Liver (tissue), 9 donors: ENCODE data around the gene SLC32A1. TPM values are rescaled to one million over a fixed set of nuclear protein-coding genes. Genes with fewer than 3 reads are reported as not detected.

Source experiments
- DNase-seq: peaks from one replicate; pipeline ENCODE4 v3.0.0-alpha.2; 2017; ENCODE audit warnings: low spot score
- H3K27ac ChIP-seq, 2 donors: one replicate each; pipeline ENCODE4 v1.7.0; 2013; ENCODE audit warnings: inconsistent platforms in 2 of 2, low read length in 2 of 2, control low read depth in 1 of 2, low read depth in 1 of 2, mild to moderate bottlenecking in 1 of 2
- H3K27me3 ChIP-seq, 4 donors: one replicate each; pipeline versions ENCODE4 v1.6.1 to v1.7.0; 2013; ENCODE audit warnings: low read length in 3 of 4, inconsistent platforms in 1 of 4, mild to moderate bottlenecking in 1 of 4, moderate library complexity in 1 of 4; ENCODE audit not compliant: control insufficient read depth in 4 of 4, insufficient read depth in 4 of 4
- H3K36me3 ChIP-seq, 4 donors: one replicate each; pipeline versions ENCODE4 v1.6.1 to v1.7.0; 2013; ENCODE audit warnings: low read length in 3 of 4, mild to moderate bottlenecking in 3 of 4, low read depth in 1 of 4, moderate library complexity in 1 of 4; ENCODE audit not compliant: control insufficient read depth in 4 of 4, insufficient read depth in 3 of 4
- H3K4me1 ChIP-seq, 4 donors: one replicate each; pipeline versions ENCODE4 v1.6.1 to v1.7.0; 2013; ENCODE audit warnings: low read length in 3 of 4, mild to moderate bottlenecking in 3 of 4, moderate library complexity in 1 of 4; ENCODE audit not compliant: control insufficient read depth in 4 of 4, insufficient read depth in 4 of 4
- H3K4me3 ChIP-seq, 3 donors: one replicate each; pipeline versions ENCODE4 v1.6.1 to v1.7.0; 2013; ENCODE audit warnings: low read length in 3 of 3, control low read depth in 1 of 3, low read depth in 1 of 3, mild to moderate bottlenecking in 1 of 3
- H3K9ac ChIP-seq, 2 donors: one replicate each; pipeline ENCODE4 v1.7.0; 2013; ENCODE audit warnings: low read length in 2 of 2, mild to moderate bottlenecking in 2 of 2, moderate library complexity in 2 of 2, control low read depth in 1 of 2, low read depth in 1 of 2
- H3K9me3 ChIP-seq, 4 donors: one replicate each; pipeline versions ENCODE4 v1.6.1 to v1.7.0; 2013; ENCODE audit warnings: low read length in 3 of 4; ENCODE audit not compliant: control insufficient read depth in 4 of 4
- CTCF ChIP-seq: fragments of 150-350 bp; IDR thresholded peaks from 2 replicates; pipeline ENCODE4 v1.5.1; 2017; ENCODE audit warnings: improper control_type of control experiment, low read depth, low read length; ENCODE audit not compliant: missing input control
- EGR1 ChIP-seq, 2 donors: IDR thresholded peaks; 2 replicates each; pipeline ENCODE4 v1.6.1; 2016 to 2018; ENCODE audit warnings: antibody characterized with exemption in 2 of 2, low read depth in 2 of 2
- FOXA1 ChIP-seq: IDR thresholded peaks from 2 replicates; pipeline ENCODE4 v1.6.1; 2016; ENCODE audit warnings: antibody characterized with exemption
- FOXA2 ChIP-seq: IDR thresholded peaks from 2 replicates; pipeline ENCODE4 v1.6.1; 2016; ENCODE audit warnings: antibody characterized with exemption
- GABPA ChIP-seq, 2 donors: IDR thresholded peaks in 1 of 2; conservative IDR thresholded peaks in 1 of 2; 2 replicates each; pipeline ENCODE4 v1.6.1; 2016; ENCODE audit warnings: antibody characterized with exemption in 2 of 2, mild to moderate bottlenecking in 1 of 2, moderate library complexity in 1 of 2
- HNF4G ChIP-seq: IDR thresholded peaks from 2 replicates; pipeline ENCODE4 v1.6.1; 2016; ENCODE audit warnings: antibody characterized with exemption
- JUND ChIP-seq, 2 donors: IDR thresholded peaks; 2 replicates each; pipeline ENCODE4 v1.6.1; 2016; ENCODE audit warnings: antibody characterized with exemption in 2 of 2
- NR2F2 ChIP-seq: IDR thresholded peaks from 2 replicates; pipeline ENCODE4 v1.6.1; 2016; ENCODE audit warnings: antibody characterized with exemption
- RAD21 ChIP-seq, 2 donors: IDR thresholded peaks; 2 replicates each; pipeline ENCODE4 v1.6.1; 2016; ENCODE audit warnings: antibody characterized with exemption in 2 of 2, mild to moderate bottlenecking in 2 of 2
- REST ChIP-seq: IDR thresholded peaks from 2 replicates; pipeline ENCODE4 v1.6.1; 2016; ENCODE audit warnings: antibody characterized with exemption, mild to moderate bottlenecking
- RXRA ChIP-seq, 2 donors: IDR thresholded peaks; 2 replicates each; pipeline ENCODE4 v1.6.1; 2017 to 2018; ENCODE audit warnings: antibody characterized with exemption in 2 of 2, mild to moderate bottlenecking in 1 of 2
- SP1 ChIP-seq: IDR thresholded peaks from 2 replicates; pipeline ENCODE4 v1.6.1; 2018; ENCODE audit warnings: antibody characterized with exemption, mild to moderate bottlenecking
- TAF1 ChIP-seq: conservative IDR thresholded peaks from 2 replicates; pipeline ENCODE4 v1.6.1; 2016; ENCODE audit warnings: antibody characterized with exemption, mild to moderate bottlenecking
- YY1 ChIP-seq: IDR thresholded peaks from 2 replicates; pipeline ENCODE4 v1.6.1; 2016; ENCODE audit warnings: antibody characterized with exemption, mild to moderate bottlenecking
- ZBTB33 ChIP-seq: IDR thresholded peaks from 2 replicates; pipeline ENCODE4 v1.6.1; 2016; ENCODE audit warnings: antibody characterized with exemption
- WGBS: extraction: QIAGEN DNeasy Blood & Tissue Kit; methylation state at CpG from one replicate; pipeline ENCODE4 v1.1.7; 2013; 5-methylcytosine and 5-hydroxymethylcytosine counted together
- polyA plus RNA-seq, 2 donors: library from polyadenylated mRNA; stranded (reverse) in 1 of 2; unstranded in 1 of 2; fragments of 200-250 nt in 1 of 2; fragments of >200 nt in 1 of 2; fragmentation: Nextera tagmentation in 1 of 2; extraction: Ambion mirVana in 1 of 2; gene quantifications; one replicate each; pipeline versions ENCODE4 v1.2.1 to v1.2.3, GENCODE V29; 2013 to 2015
- total RNA-seq, 2 donors: library from RNA; depleted of rRNA; stranded (reverse); fragments of >200 nt; gene quantifications; one replicate each; pipeline ENCODE4 v1.2.3, GENCODE V29; 2014
- TF ChIP-seq, protein P1 (sequence below): IDR thresholded peaks from 2 replicates; pipeline ENCODE4 v1.6.1; 2016; ENCODE audit warnings: antibody characterized with exemption
- TF ChIP-seq, protein P2 (sequence below): IDR thresholded peaks from 2 replicates; pipeline ENCODE4 v1.6.1; 2016; ENCODE audit warnings: antibody characterized with exemption
- donor health status: healthy.
- donor health status: healthy.
- donor health status: healthy.
- donor health status: healthy.
- donor health status: healthy.

The SLC32A1 gene
- total and polyA plus RNA-seq, 4 donors: not detected

DNA sequence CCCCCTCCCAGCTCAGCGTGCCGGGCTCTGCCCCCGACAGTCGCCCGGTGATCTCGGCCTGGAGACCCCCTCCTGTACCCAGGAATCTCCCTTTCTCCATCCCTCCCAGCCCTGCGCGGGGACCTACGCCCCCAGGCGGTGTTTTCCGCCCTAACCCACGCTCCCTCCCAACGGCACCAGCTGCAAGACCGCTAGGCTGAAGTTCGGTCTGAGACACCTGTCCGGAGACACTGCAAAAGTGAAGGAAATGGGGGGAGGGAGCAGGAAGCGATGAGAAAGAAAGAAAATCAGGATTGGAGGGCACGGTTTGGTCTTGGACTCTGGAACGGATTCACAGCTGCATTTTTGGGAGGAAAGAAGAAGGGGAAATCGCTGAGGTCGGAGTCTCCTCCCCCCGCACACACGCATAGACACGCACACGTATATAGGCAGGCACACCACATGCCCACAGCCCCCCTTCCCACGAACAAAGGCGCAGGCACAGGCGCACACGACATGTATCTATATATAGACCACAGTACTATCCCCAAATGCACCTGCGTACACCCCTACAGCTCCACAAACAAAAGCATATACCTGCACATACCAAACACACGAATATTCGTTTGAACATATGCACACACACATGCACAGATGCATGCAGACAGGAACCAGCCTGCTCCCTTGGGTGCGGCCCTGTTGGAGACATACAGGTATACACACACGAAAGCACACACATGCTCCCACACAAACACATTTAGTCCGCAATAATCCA lies 1.0 kb downstream of the SLC32A1 start:
- no peak overlapping the region for H3K27ac ChIP-seq
- H3K27me3 ChIP-seq: peaks cover 8 to 41% (median 20%) of the 10 kb centered on the region in 4 donors
- H3K4me1 ChIP-seq: peaks cover 0 to 19% (median 3%) of the 10 kb centered on the region in 4 donors
- WGBS: 7% methylated on average over 35 of the region's 35 CpGs
- H3K9me3 ChIP-seq: no peaks in the 10 kb centered on the region
- DNase-seq: no peak
- no peaks in the 10 kb centered on the region for H3K36me3 ChIP-seq
- no peak overlapping the region for H3K4me3 ChIP-seq
- H3K9ac ChIP-seq: no peak overlapping the region
- TF ChIP-seq YY1 (no peak), JUND (IDR thresholded peaks at IDR 0.05) (no peak), SP1 (no peak), GABPA (IDR thresholded peaks at IDR 0.05 in 1 of 2, conservative IDR thresholded peaks at IDR 0.05 in 1 of 2) (no peak), RXRA (IDR thresholded peaks at IDR 0.05) (no peak), EGR1 (IDR thresholded peaks at IDR 0.05; ENCODE audit: low read depth in 2 of 2) (no peak), NR2F2 (no peak), FOXA1 (no peak), RAD21 (IDR thresholded peaks at IDR 0.05) (no peak), TAF1 (no peak), REST (no peak)
- TF ChIP-seq, protein P1, sequence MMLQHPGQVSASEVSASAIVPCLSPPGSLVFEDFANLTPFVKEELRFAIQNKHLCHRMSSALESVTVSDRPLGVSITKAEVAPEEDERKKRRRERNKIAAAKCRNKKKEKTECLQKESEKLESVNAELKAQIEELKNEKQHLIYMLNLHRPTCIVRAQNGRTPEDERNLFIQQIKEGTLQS: no peak
- TF ChIP-seq, protein P2, sequence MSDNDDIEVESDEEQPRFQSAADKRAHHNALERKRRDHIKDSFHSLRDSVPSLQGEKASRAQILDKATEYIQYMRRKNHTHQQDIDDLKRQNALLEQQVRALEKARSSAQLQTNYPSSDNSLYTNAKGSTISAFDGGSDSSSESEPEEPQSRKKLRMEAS: no peak

GRCh38 chr20:38725931-38726803 lies 1.9 kb downstream of the SLC32A1 start:
- Histone ChIP-seq H3K4me1 (peaks cover 6 to 24% (median 7%) of the 10 kb centered on the region in 4 donors), H3K36me3 (no peaks in the 10 kb centered on the region), H3K4me3 (no peak overlapping the region), H3K9me3 (no peaks in the 10 kb centered on the region), H3K27ac (no peak overlapping the region), H3K27me3 (peaks cover 12 to 42% (median 23%) of the 10 kb centered on the region in 4 donors), H3K9ac (no peak overlapping the region)
- peak; percentile 48 for DNase-seq
- whole genome bisulfite sequencing: 12% methylated on average over 53 of the region's 53 CpGs
- TF ChIP-seq, protein P1: no peak
- no peak for TF ChIP-seq HNF4G
- no peak for TF ChIP-seq ZBTB33
- TF ChIP-seq FOXA2: no peak
- TF ChIP-seq NR2F2: no peak
- TF ChIP-seq RAD21 (IDR thresholded peaks at IDR 0.05): peak in 1 of 2 donors; percentile 46
- no peak for TF ChIP-seq YY1
- no peak for TF ChIP-seq TAF1
- TF ChIP-seq, protein P2: no peak
- no peak for TF ChIP-seq JUND (IDR thresholded peaks at IDR 0.05)
- TF ChIP-seq CTCF: peak; percentile 17
